Peyer's patch (tissue), 4 donors: Measurements from ENCODE around the gene DLX4. TPM values are rescaled to one million over a fixed set of nuclear protein-coding genes. Genes with fewer than 3 reads are reported as not detected.

Source experiments
- DNase-seq, 3 donors: peaks; one replicate each; pipeline ENCODE4 v3.0.0-alpha.2; 2017 to 2019
- H3K27ac ChIP-seq, 4 donors: fragments of 200-600 bp; sonication (generic); one replicate each; pipeline ENCODE4 v1.5.1; 2016 to 2019
- H3K27me3 ChIP-seq, 2 donors: fragments of 200-600 bp; sonication (generic); one replicate each; pipeline ENCODE4 v1.5.1; 2019
- H3K36me3 ChIP-seq, 3 donors: fragments of 200-600 bp; sonication (generic); one replicate each; pipeline ENCODE4 v1.5.1; 2016 to 2019
- H3K4me1 ChIP-seq, 4 donors: fragments of 200-600 bp; sonication (generic); one replicate each; pipeline ENCODE4 v1.5.1; 2016 to 2019
- H3K4me3 ChIP-seq, 4 donors: fragments of 200-600 bp; sonication (generic); 1 replicate in 3 of 4; 2 replicates in 1 of 4; pipeline ENCODE4 v1.5.1; 2016 to 2019; ENCODE audit warnings: mild to moderate bottlenecking in 1 of 4
- H3K9me3 ChIP-seq, 4 donors: fragments of 200-600 bp; sonication (generic); one replicate each; pipeline ENCODE4 v1.5.1; 2016 to 2019; ENCODE audit warnings: mild to moderate bottlenecking in 1 of 4
- POLR2A ChIP-seq, 2 donors: fragments of 450-650 bp; IDR thresholded peaks; one replicate each; pipeline ENCODE4 v1.5.1; 2017; ENCODE audit warnings: antibody characterized with exemption in 2 of 2, mild to moderate bottlenecking in 2 of 2, moderate library complexity in 2 of 2
- total RNA-seq, 4 donors: library from RNA; depleted of rRNA; stranded (reverse); fragments of >200 nt; gene quantifications; one replicate each; pipeline ENCODE4 v1.1.0, GENCODE V29; 2016
- TF ChIP-seq, protein P1 (sequence below), 6 experiments: fragments of 450-650 bp in 4 of 6; fragments of 200-600 bp in 2 of 6; sonication (generic) in 1 of 6; IDR thresholded peaks; one replicate each; pipeline ENCODE4 v1.5.1; 2017 to 2019; ENCODE audit warnings: antibody characterized with exemption in 6 of 6, mild to moderate bottlenecking in 3 of 6, moderate library complexity in 1 of 6

Gene DLX4
- total RNA-seq, 4 donors from 2014 or later, result not detected

DNA sequence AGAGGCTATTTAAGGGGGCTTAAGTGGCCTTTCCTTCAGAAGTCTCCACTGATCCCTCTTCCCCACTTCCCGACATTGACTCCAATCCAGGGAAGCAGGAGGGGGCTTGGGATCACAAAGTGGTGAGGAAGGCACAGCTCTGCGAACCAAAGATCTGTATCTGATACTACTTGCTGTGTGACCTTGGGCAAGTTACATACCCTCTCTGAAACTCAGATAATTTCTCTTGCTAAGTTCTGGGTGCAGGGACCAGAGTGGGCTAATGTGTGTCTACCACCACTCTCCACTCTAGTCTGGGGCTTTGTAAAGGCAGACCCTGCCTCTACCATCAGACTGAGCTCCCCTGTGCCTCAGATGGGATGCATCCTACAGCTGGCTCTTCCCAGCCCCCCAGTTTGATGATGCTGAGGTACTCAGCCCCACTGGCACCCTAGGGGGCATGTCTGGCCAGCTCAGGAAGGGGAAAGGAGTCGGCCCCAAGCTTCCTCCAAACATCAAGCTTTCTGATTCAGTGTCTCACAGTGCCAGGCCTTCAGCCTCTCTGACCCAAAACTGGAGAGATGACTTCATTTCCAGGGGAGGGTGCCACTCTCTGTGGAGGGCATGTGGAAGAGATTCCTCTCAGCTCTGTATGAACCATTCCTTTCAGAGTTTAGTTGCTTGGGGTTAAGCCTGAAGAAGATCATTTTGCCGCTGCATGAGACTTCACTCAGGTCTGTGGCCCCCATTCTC, 10.9 kb downstream of the DLX4 start:
- Histone ChIP-seq H3K36me3 (no peaks in the 10 kb centered on the region), H3K4me1 (no peaks in the 10 kb centered on the region), H3K27ac (no peak overlapping the region), H3K4me3 (no peak overlapping the region), H3K27me3 (no peaks in the 10 kb centered on the region), H3K9me3 (no peaks in the 10 kb centered on the region)
- TF ChIP-seq, protein P1, sequence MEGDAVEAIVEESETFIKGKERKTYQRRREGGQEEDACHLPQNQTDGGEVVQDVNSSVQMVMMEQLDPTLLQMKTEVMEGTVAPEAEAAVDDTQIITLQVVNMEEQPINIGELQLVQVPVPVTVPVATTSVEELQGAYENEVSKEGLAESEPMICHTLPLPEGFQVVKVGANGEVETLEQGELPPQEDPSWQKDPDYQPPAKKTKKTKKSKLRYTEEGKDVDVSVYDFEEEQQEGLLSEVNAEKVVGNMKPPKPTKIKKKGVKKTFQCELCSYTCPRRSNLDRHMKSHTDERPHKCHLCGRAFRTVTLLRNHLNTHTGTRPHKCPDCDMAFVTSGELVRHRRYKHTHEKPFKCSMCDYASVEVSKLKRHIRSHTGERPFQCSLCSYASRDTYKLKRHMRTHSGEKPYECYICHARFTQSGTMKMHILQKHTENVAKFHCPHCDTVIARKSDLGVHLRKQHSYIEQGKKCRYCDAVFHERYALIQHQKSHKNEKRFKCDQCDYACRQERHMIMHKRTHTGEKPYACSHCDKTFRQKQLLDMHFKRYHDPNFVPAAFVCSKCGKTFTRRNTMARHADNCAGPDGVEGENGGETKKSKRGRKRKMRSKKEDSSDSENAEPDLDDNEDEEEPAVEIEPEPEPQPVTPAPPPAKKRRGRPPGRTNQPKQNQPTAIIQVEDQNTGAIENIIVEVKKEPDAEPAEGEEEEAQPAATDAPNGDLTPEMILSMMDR (IDR thresholded peaks at IDR 0.05), result no peak
- TF ChIP-seq POLR2A (IDR thresholded peaks at IDR 0.05), result no peak
- no peak for DNase-seq

DNA sequence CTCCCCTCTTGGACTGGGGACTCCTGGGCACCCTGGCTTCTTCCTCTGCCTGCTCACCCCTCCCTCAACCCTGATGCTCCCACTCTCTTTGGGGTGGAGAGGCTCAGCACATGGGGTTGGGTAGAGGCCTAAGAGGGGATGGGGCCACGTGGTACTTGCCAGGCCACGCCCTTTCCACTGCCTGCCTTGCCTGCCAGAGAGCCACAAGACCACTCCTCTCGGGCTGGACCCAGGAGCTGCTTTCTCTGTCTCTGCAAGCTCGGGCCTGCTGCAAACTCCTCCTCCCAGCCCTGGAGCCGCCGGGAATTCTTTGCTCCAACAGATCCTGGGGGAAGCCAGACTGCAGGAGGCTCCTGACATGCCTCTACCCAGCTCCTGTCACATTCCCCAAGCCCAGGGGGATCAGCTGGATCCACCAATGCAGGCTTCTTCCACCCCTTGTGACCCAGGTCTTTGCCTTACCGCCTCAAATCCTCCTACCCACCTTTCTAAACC, 11.8 kb downstream of the DLX4 start:
- TF ChIP-seq POLR2A (IDR thresholded peaks at IDR 0.05), result no peak
- TF ChIP-seq, protein P1 (IDR thresholded peaks at IDR 0.05), result no peak
- H3K4me1 ChIP-seq, result no peaks in the 10 kb centered on the region
- H3K27ac ChIP-seq, result no peak overlapping the region
- no peaks in the 10 kb centered on the region for H3K27me3 ChIP-seq
- no peaks in the 10 kb centered on the region for H3K9me3 ChIP-seq
- no peaks in the 10 kb centered on the region for H3K36me3 ChIP-seq
- no peak overlapping the region for H3K4me3 ChIP-seq
- no peak for DNase-seq

DNA sequence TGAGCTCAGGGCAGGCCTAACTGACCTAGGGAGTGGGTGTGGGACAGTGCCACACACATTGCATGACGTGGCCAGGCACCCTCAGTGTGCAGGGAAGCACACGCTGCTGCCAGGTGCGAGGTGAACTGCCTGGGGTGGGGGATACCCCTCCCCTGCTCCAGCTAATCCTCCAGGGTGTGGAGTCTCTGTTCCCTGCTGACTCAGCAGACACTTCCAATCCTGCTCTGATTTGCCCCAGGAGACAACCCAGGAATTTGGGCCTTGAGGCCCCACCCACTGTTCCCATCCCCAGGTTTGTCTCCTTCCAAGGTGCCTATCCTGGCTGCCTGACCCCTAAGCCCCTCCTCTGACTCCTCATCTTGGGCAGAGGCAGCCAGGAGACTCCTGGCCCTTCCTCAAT, 15.3 kb downstream of the DLX4 start:
- H3K9me3 ChIP-seq, result no peaks in the 10 kb centered on the region
- peak in 1 of 3 donors; percentile 12 for DNase-seq
- no peak for TF ChIP-seq POLR2A (IDR thresholded peaks at IDR 0.05)
- TF ChIP-seq, protein P1 (IDR thresholded peaks at IDR 0.05), result no peak
- H3K27me3 ChIP-seq, result peaks cover 0 to 5% of the 10 kb centered on the region in 2 donors
- H3K27ac ChIP-seq, result no peak overlapping the region
- no peaks in the 10 kb centered on the region for H3K4me1 ChIP-seq
- no peak overlapping the region for H3K4me3 ChIP-seq
- no peaks in the 10 kb centered on the region for H3K36me3 ChIP-seq

DNA sequence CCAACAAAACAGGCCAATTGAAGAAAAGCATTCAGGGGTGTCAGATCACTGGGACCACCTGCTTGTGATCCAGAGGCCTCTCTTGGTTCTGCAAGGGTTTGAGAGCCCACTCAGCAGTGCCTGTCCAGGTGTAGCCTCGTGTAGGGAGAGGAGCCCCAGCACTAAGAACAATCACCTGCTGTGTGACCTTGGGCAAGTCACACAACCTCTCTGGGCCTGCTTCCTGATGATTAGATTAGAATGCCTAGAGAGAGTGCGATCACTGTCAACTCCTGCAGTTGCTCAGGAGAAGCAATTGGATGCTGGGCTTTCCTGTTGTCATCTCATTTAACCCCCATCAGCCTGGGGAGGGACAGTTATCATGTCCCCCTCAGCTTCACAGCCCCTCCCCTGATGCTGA, 15.8 kb downstream of the DLX4 start:
- no peak for TF ChIP-seq POLR2A (IDR thresholded peaks at IDR 0.05)
- TF ChIP-seq, protein P1 (IDR thresholded peaks at IDR 0.05), result no peak
- no peaks in the 10 kb centered on the region for H3K36me3 ChIP-seq
- H3K27me3 ChIP-seq, result peaks cover 0 to 5% of the 10 kb centered on the region in 2 donors
- peak in 1 of 3 donors; percentile 2 for DNase-seq
- H3K9me3 ChIP-seq, result no peaks in the 10 kb centered on the region
- no peak overlapping the region for H3K4me3 ChIP-seq
- H3K27ac ChIP-seq, result no peak overlapping the region
- no peaks in the 10 kb centered on the region for H3K4me1 ChIP-seq

DNA sequence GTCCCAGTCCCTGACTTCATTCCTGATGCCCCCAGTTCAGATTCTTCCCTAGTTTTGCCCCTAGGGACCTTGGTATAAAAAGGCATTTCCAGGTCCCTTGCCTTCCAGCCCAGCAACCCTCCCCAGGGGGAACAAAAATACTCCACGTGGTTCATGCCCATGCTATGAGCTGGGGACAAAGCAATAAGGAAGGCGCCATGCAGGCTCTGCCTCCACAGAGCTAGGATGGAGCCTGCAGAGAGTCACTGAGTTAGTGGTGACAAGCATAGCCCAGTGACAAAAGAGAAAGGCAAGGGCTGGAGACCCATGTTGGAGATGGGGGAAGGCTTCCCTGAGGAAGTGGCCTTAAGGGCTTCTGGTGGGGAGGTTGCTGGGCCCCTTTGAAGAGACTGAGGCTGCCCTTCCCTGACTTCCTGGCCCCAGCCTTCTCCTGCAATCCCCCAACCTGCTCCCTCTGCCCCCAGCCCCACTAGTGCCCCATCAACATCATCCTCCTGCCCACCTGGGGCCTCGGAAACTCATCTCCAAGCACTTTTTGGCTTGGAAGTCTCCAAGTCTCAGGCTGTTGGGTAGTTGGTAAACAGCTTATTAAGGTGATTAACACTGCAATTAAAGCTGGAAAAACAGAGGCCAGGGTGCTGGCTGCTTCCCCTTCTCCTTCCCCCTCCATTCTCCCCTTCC, 16.5 kb downstream of the DLX4 start:
- Histone ChIP-seq H3K4me3 (no peak overlapping the region), H3K9me3 (no peaks in the 10 kb centered on the region), H3K36me3 (no peaks in the 10 kb centered on the region), H3K27me3 (peaks cover 0 to 5% of the 10 kb centered on the region in 2 donors), H3K4me1 (no peaks in the 10 kb centered on the region), H3K27ac (no peak overlapping the region)
- DNase-seq, result peak in 1 of 3 donors; percentile 20
- no peak for TF ChIP-seq POLR2A (IDR thresholded peaks at IDR 0.05)
- TF ChIP-seq, protein P1 (IDR thresholded peaks at IDR 0.05), result no peak
